ENCODE measurements around the gene FIGNL2.

DNA sequence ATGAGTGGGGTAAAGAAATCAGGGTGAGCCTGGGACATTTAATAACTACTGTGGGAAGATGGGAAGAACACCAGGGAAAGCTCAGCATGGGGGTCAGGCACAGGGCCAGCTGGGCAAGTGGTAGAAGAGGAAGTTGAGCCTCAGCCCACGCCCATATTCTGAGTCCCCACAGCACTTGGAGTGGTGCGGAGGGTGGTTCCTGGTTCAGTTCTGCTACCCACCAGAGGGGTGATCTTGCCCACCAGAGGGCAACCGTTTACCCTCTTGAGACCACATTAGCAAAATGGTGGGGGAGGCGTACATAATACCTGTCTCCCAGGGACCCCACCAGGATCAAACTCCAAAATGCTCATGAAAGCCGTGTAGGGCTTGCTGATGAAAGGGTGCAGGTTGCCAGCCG is 22.6 kb upstream of the FIGNL2 start:
- no peak for TF ChIP-seq CTCF (conservative IDR thresholded peaks at IDR 0.05)
- no peak for TF ChIP-seq ZFX (IDR thresholded peaks at IDR 0.05)
